ENCODE data around the gene NFS1. TPM values are rescaled to one million over a fixed set of nuclear protein-coding genes. Genes with fewer than 3 reads are reported as not detected.
"Not testable (repeated sequence)": the region's sequence is repeated elsewhere in the genome, so short reads cannot be mapped to it uniquely, and the experiment has no call there.

The NFS1 gene
- total and polyA plus RNA-seq, 4 donors: 30.1 to 55.2 (median 46.1) TPM

DNA sequence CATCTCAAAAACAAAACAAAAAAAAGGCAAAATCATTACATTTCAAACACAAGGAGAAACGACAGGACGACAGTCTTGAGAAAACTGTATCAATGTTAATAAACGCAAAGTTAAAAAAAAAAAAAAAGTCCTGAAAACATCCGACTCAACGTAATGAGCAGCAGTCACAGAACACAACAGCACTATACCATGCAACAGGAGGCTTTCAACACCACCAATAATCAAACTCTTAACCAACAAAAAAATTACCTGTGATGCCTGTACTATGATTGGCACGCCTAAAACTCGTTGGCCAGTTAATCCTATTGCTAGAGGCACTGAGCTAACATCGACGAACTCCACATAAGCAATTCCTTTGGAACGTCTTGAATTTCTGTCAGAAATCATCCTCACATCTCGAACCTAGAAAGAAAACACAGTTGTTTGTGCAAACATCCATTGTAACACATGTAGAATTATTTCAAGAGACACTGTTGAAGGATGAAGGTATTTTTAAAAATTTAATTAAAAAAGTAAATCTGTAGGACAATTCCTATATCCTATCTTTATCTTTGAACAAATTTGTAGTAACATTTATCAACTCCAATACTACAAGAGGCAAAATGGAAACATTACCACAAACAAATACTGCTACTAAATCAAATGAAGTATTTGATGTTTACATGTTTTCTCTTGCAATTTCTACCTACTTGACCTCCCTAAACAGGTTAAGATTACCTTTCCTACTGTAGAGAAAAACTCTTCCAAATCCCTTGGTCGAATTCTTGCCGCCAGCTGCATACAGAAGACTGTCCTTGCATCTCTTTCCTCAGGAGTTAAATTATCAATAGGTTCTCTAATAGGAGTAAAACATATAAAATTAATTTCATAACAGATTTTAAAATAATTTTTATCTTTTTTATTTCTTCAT, 25.4 kb upstream of the NFS1 start:
- no peak overlapping the region for H3K4me3 ChIP-seq (ENCODE audit: low read depth in 1 of 3, low read length in 3 of 3)
- no peaks in the 10 kb centered on the region for H3K9me3 ChIP-seq (ENCODE audit: control insufficient read depth in 4 of 4, low read length in 3 of 4)
- TF ChIP-seq HNF4A (conservative IDR thresholded peaks at IDR 0.05) (no peak), FOXA2 (IDR thresholded peaks at IDR 0.05) (no peak), RXRA (IDR thresholded peaks at IDR 0.05) (no peak), YY1 (IDR thresholded peaks at IDR 0.05) (no peak), EGR1 (IDR thresholded peaks at IDR 0.05; ENCODE audit: low read depth in 2 of 2) (no peak), RAD21 (IDR thresholded peaks at IDR 0.05) (no peak), FOXA1 (IDR thresholded peaks at IDR 0.05) (no peak), JUND (IDR thresholded peaks at IDR 0.05) (no peak), GABPA (IDR thresholded peaks at IDR 0.05 in 1 of 2, conservative IDR thresholded peaks at IDR 0.05 in 1 of 2) (no peak), NR2F2 (IDR thresholded peaks at IDR 0.05) (no peak), HNF4G (IDR thresholded peaks at IDR 0.05) (no peak), SP1 (IDR thresholded peaks at IDR 0.05) (no peak), TAF1 (conservative IDR thresholded peaks at IDR 0.05) (no peak)
- TF ChIP-seq, protein P1, sequence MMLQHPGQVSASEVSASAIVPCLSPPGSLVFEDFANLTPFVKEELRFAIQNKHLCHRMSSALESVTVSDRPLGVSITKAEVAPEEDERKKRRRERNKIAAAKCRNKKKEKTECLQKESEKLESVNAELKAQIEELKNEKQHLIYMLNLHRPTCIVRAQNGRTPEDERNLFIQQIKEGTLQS (IDR thresholded peaks at IDR 0.05): no peak
- TF ChIP-seq, protein P2, sequence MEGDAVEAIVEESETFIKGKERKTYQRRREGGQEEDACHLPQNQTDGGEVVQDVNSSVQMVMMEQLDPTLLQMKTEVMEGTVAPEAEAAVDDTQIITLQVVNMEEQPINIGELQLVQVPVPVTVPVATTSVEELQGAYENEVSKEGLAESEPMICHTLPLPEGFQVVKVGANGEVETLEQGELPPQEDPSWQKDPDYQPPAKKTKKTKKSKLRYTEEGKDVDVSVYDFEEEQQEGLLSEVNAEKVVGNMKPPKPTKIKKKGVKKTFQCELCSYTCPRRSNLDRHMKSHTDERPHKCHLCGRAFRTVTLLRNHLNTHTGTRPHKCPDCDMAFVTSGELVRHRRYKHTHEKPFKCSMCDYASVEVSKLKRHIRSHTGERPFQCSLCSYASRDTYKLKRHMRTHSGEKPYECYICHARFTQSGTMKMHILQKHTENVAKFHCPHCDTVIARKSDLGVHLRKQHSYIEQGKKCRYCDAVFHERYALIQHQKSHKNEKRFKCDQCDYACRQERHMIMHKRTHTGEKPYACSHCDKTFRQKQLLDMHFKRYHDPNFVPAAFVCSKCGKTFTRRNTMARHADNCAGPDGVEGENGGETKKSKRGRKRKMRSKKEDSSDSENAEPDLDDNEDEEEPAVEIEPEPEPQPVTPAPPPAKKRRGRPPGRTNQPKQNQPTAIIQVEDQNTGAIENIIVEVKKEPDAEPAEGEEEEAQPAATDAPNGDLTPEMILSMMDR (IDR thresholded peaks at IDR 0.05; ENCODE audit: low read depth, low read length, missing input control): no peak
- TF ChIP-seq, protein P3, sequence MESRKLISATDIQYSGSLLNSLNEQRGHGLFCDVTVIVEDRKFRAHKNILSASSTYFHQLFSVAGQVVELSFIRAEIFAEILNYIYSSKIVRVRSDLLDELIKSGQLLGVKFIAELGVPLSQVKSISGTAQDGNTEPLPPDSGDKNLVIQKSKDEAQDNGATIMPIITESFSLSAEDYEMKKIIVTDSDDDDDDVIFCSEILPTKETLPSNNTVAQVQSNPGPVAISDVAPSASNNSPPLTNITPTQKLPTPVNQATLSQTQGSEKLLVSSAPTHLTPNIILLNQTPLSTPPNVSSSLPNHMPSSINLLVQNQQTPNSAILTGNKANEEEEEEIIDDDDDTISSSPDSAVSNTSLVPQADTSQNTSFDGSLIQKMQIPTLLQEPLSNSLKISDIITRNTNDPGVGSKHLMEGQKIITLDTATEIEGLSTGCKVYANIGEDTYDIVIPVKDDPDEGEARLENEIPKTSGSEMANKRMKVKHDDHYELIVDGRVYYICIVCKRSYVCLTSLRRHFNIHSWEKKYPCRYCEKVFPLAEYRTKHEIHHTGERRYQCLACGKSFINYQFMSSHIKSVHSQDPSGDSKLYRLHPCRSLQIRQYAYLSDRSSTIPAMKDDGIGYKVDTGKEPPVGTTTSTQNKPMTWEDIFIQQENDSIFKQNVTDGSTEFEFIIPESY (IDR thresholded peaks at IDR 0.05): no peak
- H3K4me1 ChIP-seq (ENCODE audit: control insufficient read depth in 4 of 4, insufficient read depth in 4 of 4, low read length in 3 of 4): no peaks in the 10 kb centered on the region
- H3K9ac ChIP-seq (ENCODE audit: low read depth in 1 of 2, low read length in 2 of 2): no peak overlapping the region
- no peak overlapping the region for H3K27ac ChIP-seq (ENCODE audit: low read depth in 1 of 2, low read length in 2 of 2)
- H3K27me3 ChIP-seq (ENCODE audit: control insufficient read depth in 4 of 4, insufficient read depth in 4 of 4, low read length in 3 of 4): no peaks in the 10 kb centered on the region
- 85% methylated on average over 13 of the region's 13 CpGs for WGBS
- peaks cover 42 to 92% (median 88%) of the 10 kb centered on the region in 4 donors for H3K36me3 ChIP-seq (ENCODE audit: control insufficient read depth in 4 of 4, insufficient read depth in 3 of 4, low read depth in 1 of 4, low read length in 3 of 4)
- no peak for DNase-seq (ENCODE audit: low spot score)

DNA sequence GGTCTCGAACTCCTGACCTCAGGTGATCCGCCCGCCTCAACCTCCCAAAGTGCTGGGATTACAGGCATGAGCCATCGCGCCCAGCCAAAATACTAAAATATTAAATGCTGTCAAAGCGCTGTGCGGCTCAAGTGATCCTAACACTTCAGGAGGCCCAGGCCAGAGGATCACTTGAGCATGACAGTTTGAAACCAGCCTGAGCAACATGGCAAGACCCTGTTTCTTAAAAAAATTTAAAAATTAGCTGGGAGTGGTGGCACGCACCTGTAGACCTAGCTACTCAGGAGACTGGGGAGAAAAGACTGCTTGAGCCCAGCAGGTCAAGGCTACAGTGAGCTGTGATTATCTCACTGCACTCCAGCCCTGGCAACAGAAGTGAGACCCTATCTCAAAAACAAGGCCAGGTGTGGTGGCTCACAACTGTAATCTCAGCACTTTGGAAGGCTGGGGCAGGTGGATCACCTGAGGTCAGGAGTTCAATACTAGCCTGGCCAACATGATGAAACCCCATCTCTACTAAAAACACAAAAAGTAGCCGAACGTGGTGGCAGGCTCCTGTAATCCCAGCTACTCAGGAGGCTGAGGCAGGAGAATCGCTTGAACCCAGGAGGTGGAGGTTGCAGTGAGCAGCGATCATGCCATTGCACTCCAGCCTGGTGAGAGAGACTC, 24.6 kb upstream of the NFS1 start:
- H3K36me3 ChIP-seq (ENCODE audit: control insufficient read depth in 4 of 4, insufficient read depth in 3 of 4, low read depth in 1 of 4, low read length in 3 of 4): peaks cover 47 to 93% (median 88%) of the 10 kb centered on the region in 4 donors
- not testable (repeated sequence) for H3K9ac ChIP-seq (ENCODE audit: low read depth in 1 of 2, low read length in 2 of 2); H3K9me3 ChIP-seq (ENCODE audit: control insufficient read depth in 4 of 4, low read length in 3 of 4); DNase-seq (ENCODE audit: low spot score); H3K27me3 ChIP-seq (ENCODE audit: control insufficient read depth in 4 of 4, insufficient read depth in 4 of 4, low read length in 3 of 4); H3K4me3 ChIP-seq (ENCODE audit: low read depth in 1 of 3, low read length in 3 of 3); H3K4me1 ChIP-seq (ENCODE audit: control insufficient read depth in 4 of 4, insufficient read depth in 4 of 4, low read length in 3 of 4); H3K27ac ChIP-seq (ENCODE audit: low read depth in 1 of 2, low read length in 2 of 2)
- 92% methylated on average over 12 of the region's 12 CpGs for WGBS

DNA sequence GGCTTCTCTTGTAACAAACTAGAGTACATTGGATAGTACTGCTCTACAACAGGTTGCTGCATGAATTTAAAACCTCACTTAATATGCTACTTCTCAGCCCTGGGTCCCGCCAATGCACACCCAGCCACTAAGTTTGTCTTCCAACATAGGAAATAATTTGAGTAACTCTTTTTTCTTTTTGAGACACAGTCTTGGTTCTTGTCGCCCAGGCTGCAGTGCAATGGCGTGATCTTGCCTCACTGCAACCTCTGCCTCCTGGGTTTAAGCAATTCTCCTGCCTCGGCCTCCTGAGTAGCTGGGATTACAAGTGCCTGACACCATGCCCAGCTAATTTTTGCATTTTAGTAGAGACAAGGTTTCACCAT, 24.1 kb upstream of the NFS1 start:
- H3K27me3 ChIP-seq (ENCODE audit: control insufficient read depth in 4 of 4, insufficient read depth in 4 of 4, low read length in 3 of 4); H3K27ac ChIP-seq (ENCODE audit: low read depth in 1 of 2, low read length in 2 of 2); H3K4me1 ChIP-seq (ENCODE audit: control insufficient read depth in 4 of 4, insufficient read depth in 4 of 4, low read length in 3 of 4); DNase-seq (ENCODE audit: low spot score); H3K9ac ChIP-seq (ENCODE audit: low read depth in 1 of 2, low read length in 2 of 2); H3K9me3 ChIP-seq (ENCODE audit: control insufficient read depth in 4 of 4, low read length in 3 of 4); H3K4me3 ChIP-seq (ENCODE audit: low read depth in 1 of 3, low read length in 3 of 3): not testable (repeated sequence)
- 91% methylated on average over 4 of the region's 4 CpGs for WGBS
- peaks cover 47 to 93% (median 86%) of the 10 kb centered on the region in 4 donors for H3K36me3 ChIP-seq (ENCODE audit: control insufficient read depth in 4 of 4, insufficient read depth in 3 of 4, low read depth in 1 of 4, low read length in 3 of 4)

All from liver (tissue), 9 donors.